ENCODE results near the gene AAMP.

AAMP gene

DNA sequence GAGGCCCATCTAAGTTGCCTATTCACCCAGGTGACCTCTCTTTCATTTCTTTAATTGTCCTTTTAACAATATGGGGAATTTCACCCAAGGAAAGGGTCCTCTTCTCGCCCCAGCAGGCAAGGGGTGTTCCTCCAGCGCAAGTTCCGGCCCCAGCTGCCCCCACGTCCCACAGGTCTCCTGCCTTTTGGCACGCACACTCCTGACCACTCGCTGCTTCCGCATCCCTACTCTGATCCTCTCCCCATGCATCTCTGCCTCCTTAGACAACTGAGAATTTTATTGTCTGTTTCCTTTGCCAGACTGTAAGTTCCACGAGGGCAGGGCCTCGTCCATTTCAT is 53.6 kb downstream of the AAMP start:
- peak overlapping the region; percentile 93 for H3K4me3 ChIP-seq (ENCODE audit: low read length)
- peaks cover 10% of the 10 kb centered on the region for H3K36me3 ChIP-seq (ENCODE audit: insufficient read depth, low read length)
- H2AFZ ChIP-seq (ENCODE audit: low read depth, low read length) = peak overlapping the region; percentile 88
- peaks cover 19% of the 10 kb centered on the region for H3K4me1 ChIP-seq (ENCODE audit: insufficient read depth, low read length)
- no peaks in the 10 kb centered on the region for H3K27me3 ChIP-seq (ENCODE audit: insufficient read depth, low read length)
- no peaks in the 10 kb centered on the region for H3K9me3 ChIP-seq (ENCODE audit: low read length)

All from neuron (in vitro differentiated cells).